K562 (cell line): Measurements from ENCODE around the gene PNPLA1. TPM values are rescaled to one million over a fixed set of nuclear protein-coding genes. Genes with fewer than 3 reads are reported as not detected.

Experiments used
- EGR1 ChIP-seq: fragments of 450-650 bp; conservative IDR thresholded peaks from 2 replicates; pipeline ENCODE4 v1.6.1; 2017; ENCODE audit warnings: mild to moderate bottlenecking
- GATAD2B ChIP-seq: fragments of 450-650 bp; IDR thresholded peaks from 2 replicates; pipeline ENCODE4 v1.6.1; 2017; ENCODE audit warnings: mild to moderate bottlenecking, borderline replicate concordance
- MAZ ChIP-seq, 2 experiments: fragments of 450-650 bp in 1 of 2; sonication (generic) in 1 of 2; formaldehyde crosslinking; IDR thresholded peaks in 1 of 2; conservative IDR thresholded peaks in 1 of 2; 2 replicates each; pipeline versions ENCODE4 v1.4.0 to v1.5.0; 2020; ENCODE audit warnings: mild to moderate bottlenecking in 1 of 2, missing genetic modification reagents in 1 of 2
- MITF ChIP-seq: IDR thresholded peaks from 2 replicates; pipeline ENCODE4 v1.6.1; 2014; ENCODE audit warnings: antibody characterized with exemption
- MTF1 ChIP-seq: fragments of 250-450 bp; sonication (Bioruptor Pico); IDR thresholded peaks from 2 replicates; pipeline ENCODE4 v1.9.0; 2021; ENCODE audit warnings: moderate library complexity, mild to moderate bottlenecking, inconsistent platforms, borderline replicate concordance
- MYBL2 ChIP-seq, 2 experiments: fragments of 450-650 bp in 1 of 2; sonication (generic) in 1 of 2; formaldehyde crosslinking in 1 of 2; IDR thresholded peaks; 2 replicates each; pipeline versions ENCODE4 v1.6.1 to v1.8.1; 2017 to 2022; ENCODE audit warnings: borderline replicate concordance in 1 of 2, inconsistent platforms in 1 of 2, low read depth in 1 of 2, mild to moderate bottlenecking in 1 of 2, missing genetic modification reagents in 1 of 2, moderate library complexity in 1 of 2
- RERE ChIP-seq: sonication (generic); formaldehyde crosslinking; IDR thresholded peaks from 2 replicates; pipeline ENCODE4 v1.8.0; 2023; ENCODE audit warnings: missing genetic modification reagents, mild to moderate bottlenecking, borderline replicate concordance
- STAT5B ChIP-seq: fragments of 250-450 bp; sonication (Bioruptor Pico); IDR thresholded peaks from 2 replicates; pipeline ENCODE4 v1.8.0; 2021; ENCODE audit warnings: mild to moderate bottlenecking, inconsistent platforms
- TEAD1 ChIP-seq, 2 experiments: fragments of 450-650 bp in 1 of 2; sonication (generic) in 1 of 2; formaldehyde crosslinking; IDR thresholded peaks; 2 replicates each; pipeline versions ENCODE4 v1.4.0 to v1.8.0; 2020 to 2022; ENCODE audit warnings: mild to moderate bottlenecking in 2 of 2, missing genetic modification reagents in 1 of 2
- TOE1 ChIP-seq, 2 experiments: fragments of 450-650 bp in 1 of 2; sonication (generic) in 1 of 2; formaldehyde crosslinking in 1 of 2; IDR thresholded peaks; 2 replicates each; pipeline versions ENCODE4 v1.7.1 to v1.8.0; 2016 to 2022; ENCODE audit warnings: borderline replicate concordance in 2 of 2, mild to moderate bottlenecking in 2 of 2, antibody characterized with exemption in 1 of 2, inconsistent platforms in 1 of 2, low read depth in 1 of 2, missing genetic modification reagents in 1 of 2, moderate library complexity in 1 of 2
- ZBED1 ChIP-seq: IDR thresholded peaks from 2 replicates; pipeline ENCODE4 v1.6.1; 2014
- ZBTB17 ChIP-seq: fragments of 450-650 bp; formaldehyde crosslinking; IDR thresholded peaks from 2 replicates; pipeline ENCODE4 v1.4.0; 2020; ENCODE audit warnings: mild to moderate bottlenecking
- polyA plus RNA-seq, 8 experiments: library from polyadenylated mRNA; depleted of rRNA in 4 of 8; stranded (reverse) in 5 of 8; unstranded in 3 of 8; fragments of >200 nt; fragmentation: Nextera tagmentation in 2 of 8; fragmentation: Illumina TruSeq in 1 of 8; extraction: Ambion mirVana in 2 of 8; extraction: Trizol in 1 of 8; gene quantifications; 2 replicates each; pipeline versions ENCODE4 v1.2.1 to v1.2.3, GENCODE V29; 2011 to 2014; ENCODE audit warnings: inconsistent platforms in 1 of 8, missing spikeins in 1 of 8
- total RNA-seq, 7 experiments: library from RNA; depleted of rRNA in 6 of 7; stranded (reverse); fragments of >200 nt in 6 of 7; fragmentation: Illumina TruSeq in 2 of 7; extraction: Trizol in 2 of 7; gene quantifications; 2 replicates each; pipeline versions ENCODE4 v1.2.1 to v1.2.3, GENCODE V29; 2011 to 2021; ENCODE audit warnings: low replicate concordance in 1 of 7
- TF ChIP-seq, protein P1 (sequence below): fragments of 450-650 bp; formaldehyde crosslinking; IDR thresholded peaks from 2 replicates; pipeline ENCODE4 v1.4.0; 2020; ENCODE audit warnings: mild to moderate bottlenecking, mixed read lengths
- TF ChIP-seq, protein P2 (sequence below), 3 experiments: IDR thresholded peaks in 2 of 3; conservative IDR thresholded peaks in 1 of 3; 2 replicates each; pipeline ENCODE4 v1.5.1; 2011 to 2012; ENCODE audit warnings: low read length in 3 of 3, mild to moderate bottlenecking in 3 of 3, control low read depth in 2 of 3, improper control_type of control experiment in 1 of 3, inconsistent platforms in 1 of 3, low read depth in 1 of 3, mixed read lengths in 1 of 3, moderate library complexity in 1 of 3; ENCODE audit not compliant: insufficient read depth in 2 of 3

The PNPLA1 gene
- total and polyA plus RNA-seq, 9 of the 15 experiments (the other 6 are each of a cell fraction or from before 2014, with no cell fraction given): 0.04 to 0.27 (median 0.13) TPM; not detected in 2

GRCh38 chr6:36320475-36320874, 50.6 kb downstream of the PNPLA1 start (continued):
- no peak for TF ChIP-seq RERE (CRISPR knock-in tag)
- TF ChIP-seq, protein P1, sequence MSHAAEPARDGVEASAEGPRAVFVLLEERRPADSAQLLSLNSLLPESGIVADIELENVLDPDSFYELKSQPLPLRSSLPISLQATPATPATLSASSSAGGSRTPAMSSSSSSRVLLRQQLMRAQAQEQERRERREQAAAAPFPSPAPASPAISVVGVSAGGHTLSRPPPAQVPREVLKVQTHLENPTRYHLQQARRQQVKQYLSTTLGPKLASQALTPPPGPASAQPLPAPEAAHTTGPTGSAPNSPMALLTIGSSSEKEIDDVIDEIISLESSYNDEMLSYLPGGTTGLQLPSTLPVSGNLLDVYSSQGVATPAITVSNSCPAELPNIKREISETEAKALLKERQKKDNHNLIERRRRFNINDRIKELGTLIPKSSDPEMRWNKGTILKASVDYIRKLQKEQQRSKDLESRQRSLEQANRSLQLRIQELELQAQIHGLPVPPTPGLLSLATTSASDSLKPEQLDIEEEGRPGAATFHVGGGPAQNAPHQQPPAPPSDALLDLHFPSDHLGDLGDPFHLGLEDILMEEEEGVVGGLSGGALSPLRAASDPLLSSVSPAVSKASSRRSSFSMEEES (CRISPR knock-in tag): no peak
- no peak for TF ChIP-seq TEAD1 (CRISPR knock-in tag; IDR thresholded peaks at IDR 0.05)
- no peak for TF ChIP-seq GATAD2B
- TF ChIP-seq MTF1 (CRISPR knock-in tag): no peak
- no peak for TF ChIP-seq STAT5B
- TF ChIP-seq ZBTB17: no peak
- peak; percentile 37; the same call in 1 of the 2 replicates for TF ChIP-seq MITF
- no peak for TF ChIP-seq ZBED1
- TF ChIP-seq MYBL2 (IDR thresholded peaks at IDR 0.05; ENCODE audit: low read depth): no peak
- no peak for TF ChIP-seq MYBL2 (CRISPR knock-in tag; IDR thresholded peaks at IDR 0.05; ENCODE audit: borderline replicate concordance)
- no peak for TF ChIP-seq TOE1 (IDR thresholded peaks at IDR 0.05; ENCODE audit: borderline replicate concordance)
- no peak for TF ChIP-seq TOE1 (CRISPR knock-in tag; IDR thresholded peaks at IDR 0.05; ENCODE audit: borderline replicate concordance, low read depth)
- TF ChIP-seq EGR1: peak; percentile 53
- TF ChIP-seq MAZ (CRISPR knock-in tag; conservative IDR thresholded peaks at IDR 0.05 in 1 of 2, IDR thresholded peaks at IDR 0.05 in 1 of 2): peak; percentile 20 to 27; a peak in 1 of 4 replicates
- TF ChIP-seq, protein P2, sequence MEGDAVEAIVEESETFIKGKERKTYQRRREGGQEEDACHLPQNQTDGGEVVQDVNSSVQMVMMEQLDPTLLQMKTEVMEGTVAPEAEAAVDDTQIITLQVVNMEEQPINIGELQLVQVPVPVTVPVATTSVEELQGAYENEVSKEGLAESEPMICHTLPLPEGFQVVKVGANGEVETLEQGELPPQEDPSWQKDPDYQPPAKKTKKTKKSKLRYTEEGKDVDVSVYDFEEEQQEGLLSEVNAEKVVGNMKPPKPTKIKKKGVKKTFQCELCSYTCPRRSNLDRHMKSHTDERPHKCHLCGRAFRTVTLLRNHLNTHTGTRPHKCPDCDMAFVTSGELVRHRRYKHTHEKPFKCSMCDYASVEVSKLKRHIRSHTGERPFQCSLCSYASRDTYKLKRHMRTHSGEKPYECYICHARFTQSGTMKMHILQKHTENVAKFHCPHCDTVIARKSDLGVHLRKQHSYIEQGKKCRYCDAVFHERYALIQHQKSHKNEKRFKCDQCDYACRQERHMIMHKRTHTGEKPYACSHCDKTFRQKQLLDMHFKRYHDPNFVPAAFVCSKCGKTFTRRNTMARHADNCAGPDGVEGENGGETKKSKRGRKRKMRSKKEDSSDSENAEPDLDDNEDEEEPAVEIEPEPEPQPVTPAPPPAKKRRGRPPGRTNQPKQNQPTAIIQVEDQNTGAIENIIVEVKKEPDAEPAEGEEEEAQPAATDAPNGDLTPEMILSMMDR (IDR thresholded peaks at IDR 0.05 in 2 of 3, conservative IDR thresholded peaks at IDR 0.05 in 1 of 3; ENCODE audit: insufficient read depth in 2 of 3, low read depth in 1 of 3, low read length in 3 of 3): peak in 2 of 3 experiments; percentile 34 to 35; a peak in 2 of 6 replicates
